Stimulated activated CD4-positive, alpha-beta T cell treated with anti-CD3 and anti-CD28 coated beads, Interleukin-2, amount 100 ng/mL, for 48 hours (primary cell): ENCODE results near the gene CFC1B.
"Not testable (repeated sequence)": the region's sequence is repeated elsewhere in the genome, so short reads cannot be mapped to it uniquely, and the experiment has no call there.

Experiments used
- DNase-seq, 2 donors: peaks; one replicate each; pipeline ENCODE4 v3.0.0-alpha.2; 2020

CFC1B gene

GRCh38 chr2:130520992-130521391 is at the start of gene CFC1B:
Gene CFC1B, plus strand, starts transcription at chr2:130521222. Its CDS starts 263 bp downstream, at chr2:130521485.
- DNase-seq: not testable (repeated sequence)

GRCh38 chr2:130491073-130491472 is 29.9 kb upstream of the CFC1B start:
- DNase-seq: not testable (repeated sequence)

GRCh38 chr2:130509228-130509627 is 11.8 kb upstream of the CFC1B start, which contains the start of gene POTEI:
Gene POTEI, minus strand, starts transcription at chr2:130509328. Its CDS starts 93 bp downstream, at chr2:130509235.
- not testable (repeated sequence) for DNase-seq

- not testable (repeated sequence) for DNase-seq
Measured at GRCh38 chr2:130510807-130511746, 9.9 kb upstream of the CFC1B start.

- not testable (repeated sequence) for DNase-seq
Measured at GRCh38 chr2:130511747-130512451, 9.1 kb upstream of the CFC1B start.

- DNase-seq: not testable (repeated sequence)
Measured at GRCh38 chr2:130518516-130519106, 2.4 kb upstream of the CFC1B start.

GRCh38 chr2:130522390-130522789 is 1.4 kb downstream of the CFC1B start:
- not testable (repeated sequence) for DNase-seq

- DNase-seq: not testable (repeated sequence)
Measured at GRCh38 chr2:130527365-130527967, 6.4 kb downstream of the CFC1B start.

- DNase-seq: not testable (repeated sequence)
Measured at GRCh38 chr2:130529545-130529944, 8.5 kb downstream of the CFC1B start.

GRCh38 chr2:130530212-130530611 is 9.2 kb downstream of the CFC1B start:
- DNase-seq: not testable (repeated sequence)

- not testable (repeated sequence) for DNase-seq
Measured at GRCh38 chr2:130531225-130531624, 10.2 kb downstream of the CFC1B start.

- not testable (repeated sequence) for DNase-seq
Measured at GRCh38 chr2:130531672-130532071, 10.7 kb downstream of the CFC1B start.

- not testable (repeated sequence) for DNase-seq
Measured at GRCh38 chr2:130536654-130537053, 15.6 kb downstream of the CFC1B start.

- DNase-seq: not testable (repeated sequence)
Measured at GRCh38 chr2:130538271-130538670, 17.2 kb downstream of the CFC1B start.

GRCh38 chr2:130542789-130543188 is 21.8 kb downstream of the CFC1B start:
- not testable (repeated sequence) for DNase-seq

GRCh38 chr2:130543785-130544528 is 22.9 kb downstream of the CFC1B start:
- not testable (repeated sequence) for DNase-seq

- DNase-seq: not testable (repeated sequence)
Measured at GRCh38 chr2:130544978-130545377, 24.0 kb downstream of the CFC1B start.

GRCh38 chr2:130548418-130548817 is 27.4 kb downstream of the CFC1B start:
- not testable (repeated sequence) for DNase-seq

GRCh38 chr2:130549475-130549874 is 28.5 kb downstream of the CFC1B start:
- DNase-seq: not testable (repeated sequence)

GRCh38 chr2:130554178-130554577 is 33.2 kb downstream of the CFC1B start:
- DNase-seq: not testable (repeated sequence)

GRCh38 chr2:130556441-130556840 is 35.4 kb downstream of the CFC1B start:
- DNase-seq: not testable (repeated sequence)

- not testable (repeated sequence) for DNase-seq
Measured at GRCh38 chr2:130566165-130566564, 45.1 kb downstream of the CFC1B start.
